Measurements from ENCODE around the gene GLRX3.

The GLRX3 gene

DNA sequence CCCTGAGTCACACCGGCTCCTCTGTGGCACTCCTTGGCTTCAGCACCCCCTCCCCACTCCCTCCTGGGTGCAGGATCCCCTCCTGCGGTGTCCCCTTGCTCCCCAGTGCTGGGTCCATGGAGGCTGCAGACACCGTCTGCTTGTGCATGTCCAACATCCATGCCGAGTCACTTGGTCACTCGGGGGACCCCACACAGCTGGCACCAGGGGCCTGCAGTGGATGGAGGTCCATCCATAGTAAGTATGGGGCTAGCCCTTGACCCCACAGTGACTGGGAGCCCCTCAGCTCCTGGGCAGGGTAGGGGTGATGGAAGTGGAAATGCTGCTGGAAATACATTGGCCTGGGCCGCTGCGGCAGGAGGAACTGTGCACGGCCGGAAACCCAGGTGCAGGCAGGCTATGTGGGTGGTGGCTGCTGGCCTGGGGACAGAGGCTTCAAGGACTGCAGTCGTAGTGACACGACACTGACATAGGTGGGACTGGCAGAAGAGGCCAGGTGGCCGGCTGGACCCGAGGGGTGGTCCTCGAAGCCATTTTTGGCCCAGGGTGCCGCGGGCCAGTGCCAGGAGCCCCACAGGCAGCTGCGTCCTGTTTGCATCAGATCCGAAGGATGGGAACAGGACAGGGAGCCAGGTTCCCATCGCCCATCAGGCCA lies 58.9 kb downstream of the GLRX3 start:
- TF ChIP-seq TAF1 (IDR thresholded peaks at IDR 0.05; ENCODE audit: borderline replicate concordance, insufficient read depth, low read length) (no peak), FOXP2 (optimal IDR thresholded peaks at IDR 0.05; ENCODE audit: borderline replicate concordance, extremely low read depth, extremely low read length, insufficient read depth) (no peak), SIN3A (IDR thresholded peaks at IDR 0.05; ENCODE audit: borderline replicate concordance, insufficient read depth, low read length) (no peak), POLR2AphosphoS5 (IDR thresholded peaks at IDR 0.05; ENCODE audit: low read depth, low read length) (no peak)
- TF ChIP-seq, protein P1, sequence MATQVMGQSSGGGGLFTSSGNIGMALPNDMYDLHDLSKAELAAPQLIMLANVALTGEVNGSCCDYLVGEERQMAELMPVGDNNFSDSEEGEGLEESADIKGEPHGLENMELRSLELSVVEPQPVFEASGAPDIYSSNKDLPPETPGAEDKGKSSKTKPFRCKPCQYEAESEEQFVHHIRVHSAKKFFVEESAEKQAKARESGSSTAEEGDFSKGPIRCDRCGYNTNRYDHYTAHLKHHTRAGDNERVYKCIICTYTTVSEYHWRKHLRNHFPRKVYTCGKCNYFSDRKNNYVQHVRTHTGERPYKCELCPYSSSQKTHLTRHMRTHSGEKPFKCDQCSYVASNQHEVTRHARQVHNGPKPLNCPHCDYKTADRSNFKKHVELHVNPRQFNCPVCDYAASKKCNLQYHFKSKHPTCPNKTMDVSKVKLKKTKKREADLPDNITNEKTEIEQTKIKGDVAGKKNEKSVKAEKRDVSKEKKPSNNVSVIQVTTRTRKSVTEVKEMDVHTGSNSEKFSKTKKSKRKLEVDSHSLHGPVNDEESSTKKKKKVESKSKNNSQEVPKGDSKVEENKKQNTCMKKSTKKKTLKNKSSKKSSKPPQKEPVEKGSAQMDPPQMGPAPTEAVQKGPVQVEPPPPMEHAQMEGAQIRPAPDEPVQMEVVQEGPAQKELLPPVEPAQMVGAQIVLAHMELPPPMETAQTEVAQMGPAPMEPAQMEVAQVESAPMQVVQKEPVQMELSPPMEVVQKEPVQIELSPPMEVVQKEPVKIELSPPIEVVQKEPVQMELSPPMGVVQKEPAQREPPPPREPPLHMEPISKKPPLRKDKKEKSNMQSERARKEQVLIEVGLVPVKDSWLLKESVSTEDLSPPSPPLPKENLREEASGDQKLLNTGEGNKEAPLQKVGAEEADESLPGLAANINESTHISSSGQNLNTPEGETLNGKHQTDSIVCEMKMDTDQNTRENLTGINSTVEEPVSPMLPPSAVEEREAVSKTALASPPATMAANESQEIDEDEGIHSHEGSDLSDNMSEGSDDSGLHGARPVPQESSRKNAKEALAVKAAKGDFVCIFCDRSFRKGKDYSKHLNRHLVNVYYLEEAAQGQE (IDR thresholded peaks at IDR 0.05; ENCODE audit: insufficient read depth in 1 of 2, low read depth in 2 of 2, low read length in 2 of 2) = no peak

DNA sequence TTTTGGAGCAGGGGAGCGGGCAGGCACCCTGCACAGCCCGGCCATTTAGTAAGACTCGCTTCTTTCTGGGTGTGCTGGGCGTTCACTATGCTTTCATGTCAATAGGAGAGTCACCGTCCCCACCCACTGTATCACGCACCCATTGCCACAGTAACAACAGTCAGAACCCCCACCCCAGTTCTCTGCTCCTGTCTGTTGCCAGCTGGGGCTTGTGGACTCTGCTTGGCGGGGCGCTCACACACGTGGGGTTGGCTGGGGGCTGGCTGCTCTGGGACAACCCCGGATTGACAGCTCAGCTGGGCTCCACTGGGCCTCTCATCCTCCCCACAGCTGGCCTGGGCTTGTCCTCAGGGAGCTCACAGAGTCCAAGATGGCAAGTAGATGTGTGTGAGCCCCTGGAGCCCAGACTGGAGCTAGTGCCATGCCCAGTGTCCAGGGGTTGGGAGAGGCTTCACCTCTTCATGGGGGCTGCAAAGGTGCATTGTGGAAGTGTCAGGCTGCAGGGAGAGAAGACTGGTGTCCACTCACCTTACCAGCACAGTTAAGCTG lies 59.6 kb downstream of the GLRX3 start:
- TF ChIP-seq SIN3A (IDR thresholded peaks at IDR 0.05; ENCODE audit: borderline replicate concordance, insufficient read depth, low read length) = no peak

DNA sequence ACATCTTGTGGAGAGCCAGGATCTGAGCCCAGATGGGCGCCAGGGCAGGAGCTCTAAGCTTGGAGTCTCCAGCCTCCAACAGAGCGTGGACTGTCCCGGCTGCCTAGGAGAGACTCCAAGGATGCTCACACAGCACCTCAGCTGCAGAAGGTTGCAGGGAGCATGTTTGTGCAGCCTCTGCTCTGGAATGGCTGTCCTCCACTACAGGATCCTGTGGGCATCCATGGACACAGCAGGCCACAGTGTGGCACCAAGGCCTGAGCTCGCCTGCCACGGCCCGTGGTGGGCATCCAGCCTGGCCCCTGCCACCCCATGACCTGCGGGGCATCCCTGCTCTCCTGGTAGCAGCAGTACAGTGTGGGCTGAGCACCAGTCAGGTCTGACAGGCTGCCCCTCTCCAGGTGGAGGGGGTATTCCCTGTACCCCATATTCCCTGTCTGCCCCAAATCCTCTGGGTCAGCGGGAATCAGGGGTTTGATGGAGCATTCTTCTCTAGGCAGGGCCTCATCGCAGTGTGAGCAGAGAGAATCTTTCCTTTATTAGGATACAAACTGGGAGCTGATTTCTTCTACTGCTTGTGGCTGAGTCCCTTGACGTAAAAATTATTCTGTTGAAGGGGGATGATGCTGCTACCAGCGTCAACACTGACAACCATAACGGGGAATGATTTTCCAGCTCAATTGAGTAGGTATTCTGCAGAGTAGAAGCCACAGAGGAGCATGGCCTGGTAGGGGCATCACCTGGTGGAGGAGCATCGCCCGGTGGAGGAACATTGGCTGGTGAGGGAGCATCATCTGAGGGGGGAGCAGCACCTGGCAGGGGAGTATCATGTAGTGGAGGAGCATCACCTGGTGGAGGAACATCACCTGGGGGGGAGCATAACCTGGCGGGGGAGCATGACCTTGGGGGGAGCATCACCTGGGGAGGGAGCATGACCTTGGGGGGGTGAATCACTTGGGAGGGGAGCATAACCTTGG lies 60.6 kb downstream of the GLRX3 start:
- no peak for TF ChIP-seq FOXP2 (optimal IDR thresholded peaks at IDR 0.05; ENCODE audit: borderline replicate concordance, extremely low read depth, extremely low read length, insufficient read depth)
- TF ChIP-seq, protein P1 (IDR thresholded peaks at IDR 0.05; ENCODE audit: insufficient read depth in 1 of 2, low read depth in 2 of 2, low read length in 2 of 2) = no peak
- TF ChIP-seq POLR2AphosphoS5 (IDR thresholded peaks at IDR 0.05; ENCODE audit: low read depth, low read length) = no peak
- no peak for TF ChIP-seq SIN3A (IDR thresholded peaks at IDR 0.05; ENCODE audit: borderline replicate concordance, insufficient read depth, low read length)
- TF ChIP-seq TAF1 (IDR thresholded peaks at IDR 0.05; ENCODE audit: borderline replicate concordance, insufficient read depth, low read length) = no peak

DNA sequence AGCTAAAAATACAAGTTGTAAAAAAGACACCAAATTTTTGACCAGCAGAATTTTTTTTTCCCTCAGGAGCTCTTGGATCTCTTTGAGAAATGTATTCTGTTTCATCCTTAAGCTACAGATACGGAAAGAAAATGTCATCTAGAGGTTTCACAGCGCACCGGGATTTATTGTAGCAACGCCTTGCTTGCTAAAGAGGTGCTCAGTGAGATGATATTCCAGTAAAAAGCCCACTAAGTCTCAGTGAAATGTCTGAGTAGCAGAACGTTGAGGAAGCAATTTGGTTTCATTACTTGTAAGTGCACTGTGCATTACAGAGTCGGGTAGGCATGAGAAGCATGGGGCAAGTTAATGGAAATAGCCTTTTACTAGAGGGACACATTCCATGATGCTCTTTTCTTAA lies 62.5 kb downstream of the GLRX3 start:
- TF ChIP-seq POLR2AphosphoS5 (IDR thresholded peaks at IDR 0.05; ENCODE audit: low read depth, low read length) (no peak), TAF1 (IDR thresholded peaks at IDR 0.05; ENCODE audit: borderline replicate concordance, insufficient read depth, low read length) (no peak), SIN3A (IDR thresholded peaks at IDR 0.05; ENCODE audit: borderline replicate concordance, insufficient read depth, low read length) (no peak), FOXP2 (optimal IDR thresholded peaks at IDR 0.05; ENCODE audit: borderline replicate concordance, extremely low read depth, extremely low read length, insufficient read depth) (no peak)
- TF ChIP-seq, protein P1 (IDR thresholded peaks at IDR 0.05; ENCODE audit: insufficient read depth in 1 of 2, low read depth in 2 of 2, low read length in 2 of 2) = no peak

DNA sequence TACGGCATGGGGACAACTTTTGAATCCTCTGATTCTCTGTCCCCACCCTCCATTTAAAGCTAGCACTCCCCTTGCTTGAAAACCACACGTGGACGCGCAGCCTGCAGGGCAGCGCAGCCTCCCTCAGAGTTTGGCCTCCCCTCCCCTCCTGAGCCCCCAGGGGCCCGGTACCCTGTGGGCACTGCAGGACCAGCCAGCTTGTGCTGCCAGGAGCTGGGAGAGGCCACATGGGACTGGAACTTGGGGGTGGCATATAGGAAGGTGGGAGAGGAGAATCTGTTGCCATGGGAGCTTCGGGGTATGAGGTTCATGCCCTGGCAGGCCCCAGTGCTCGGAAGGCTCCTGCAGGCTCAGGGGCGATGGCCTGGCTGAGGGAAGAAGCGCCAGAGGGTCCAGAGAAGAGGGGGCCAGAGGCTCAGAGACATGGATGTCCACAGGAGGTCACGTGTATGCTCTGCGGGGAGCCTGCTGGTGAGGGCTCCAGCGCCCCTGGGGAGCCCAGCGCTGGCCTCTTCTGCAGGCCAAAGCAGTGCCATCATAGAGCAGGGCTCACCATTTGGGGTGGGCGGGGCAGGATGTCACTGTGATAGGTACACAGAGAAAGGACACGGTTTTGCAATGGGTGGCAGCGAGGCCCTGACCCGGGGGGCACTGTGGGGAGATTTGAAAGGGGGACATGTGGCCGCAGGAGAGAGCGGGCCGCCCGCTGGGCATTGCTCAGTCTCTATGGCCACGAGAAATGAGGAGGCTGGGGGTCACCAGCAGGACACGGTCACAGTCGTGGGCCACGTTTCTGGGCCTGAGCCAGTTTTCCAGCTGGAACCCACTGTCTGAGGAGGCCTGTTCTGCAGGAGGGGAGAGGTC lies 64.2 kb downstream of the GLRX3 start:
- TF ChIP-seq FOXP2 (optimal IDR thresholded peaks at IDR 0.05; ENCODE audit: borderline replicate concordance, extremely low read depth, extremely low read length, insufficient read depth) = no peak
- TF ChIP-seq TAF1 (IDR thresholded peaks at IDR 0.05; ENCODE audit: borderline replicate concordance, insufficient read depth, low read length) = no peak
- no peak for TF ChIP-seq POLR2AphosphoS5 (IDR thresholded peaks at IDR 0.05; ENCODE audit: low read depth, low read length)
- TF ChIP-seq SIN3A (IDR thresholded peaks at IDR 0.05; ENCODE audit: borderline replicate concordance, insufficient read depth, low read length) = no peak
- TF ChIP-seq, protein P1 (IDR thresholded peaks at IDR 0.05; ENCODE audit: insufficient read depth in 1 of 2, low read depth in 2 of 2, low read length in 2 of 2) = no peak
